Ramos (cell line): Measurements from ENCODE around the gene FCRLA.
"Not testable (repeated sequence)": the region's sequence is repeated elsewhere in the genome, so short reads cannot be mapped to it uniquely, and the experiment has no call there.

Experiments
- in situ Hi-C: fragments of 300-500 bp; cut with MboI; formaldehyde crosslinking; loops from one replicate; pipeline ENCODE4 v1.14.3; 2022; ENCODE audit warnings: low sequenced_read_pairs; ENCODE audit not compliant: unreplicated experiment

FCRLA gene

GRCh38 chr1:161706482-161707347 is at the start of gene FCRLA:
FCRLA (plus strand) TSS chr1:161707229; CDS start chr1:161707265, 36 bp downstream.
- in situ Hi-C loops: loop anchor here (25.0 kb wide), 2 partner anchors 494 to 669 kb away; partner anchors contain the start of genes APOA2, FCER1G, NDUFS2 and TSTD1

GRCh38 chr1:161658524-161658923 is 48.5 kb upstream of the FCRLA start:
- in situ Hi-C loops: not testable (repeated sequence)

GRCh38 chr1:161661660-161662311 is 45.2 kb upstream of the FCRLA start:
- in situ Hi-C loops: not testable (repeated sequence)

GRCh38 chr1:161662684-161663339 is 44.2 kb upstream of the FCRLA start, which contains the start of gene FCGR2B:
FCGR2B (plus strand) TSS chr1:161663143; CDS start chr1:161663242, 99 bp downstream.
- in situ Hi-C loops: not testable (repeated sequence)

- in situ Hi-C loops: not testable (repeated sequence)
Measured at GRCh38 chr1:161663569-161663968, 43.5 kb upstream of the FCRLA start.

- in situ Hi-C loops: not testable (repeated sequence)
Measured at GRCh38 chr1:161664689-161665088, 42.3 kb upstream of the FCRLA start.

- in situ Hi-C loops: not testable (repeated sequence)
Measured at GRCh38 chr1:161671045-161672020, 35.7 kb upstream of the FCRLA start.

GRCh38 chr1:161673437-161673836 is 33.6 kb upstream of the FCRLA start:
- in situ Hi-C loops: not testable (repeated sequence)

GRCh38 chr1:161674447-161674846 is 32.6 kb upstream of the FCRLA start:
- in situ Hi-C loops: not testable (repeated sequence)

GRCh38 chr1:161674908-161675307 is 32.1 kb upstream of the FCRLA start:
- in situ Hi-C loops: not testable (repeated sequence)

- in situ Hi-C loops: no loop called here
Measured at GRCh38 chr1:161676441-161676840, 30.6 kb upstream of the FCRLA start.

GRCh38 chr1:161676958-161677689 is 29.9 kb upstream of the FCRLA start:
- in situ Hi-C loops: no loop called here

GRCh38 chr1:161678500-161678899 is 28.5 kb upstream of the FCRLA start:
- in situ Hi-C loops: no loop called here

- in situ Hi-C loops: no loop called here
Measured at GRCh38 chr1:161681879-161682278, 25.1 kb upstream of the FCRLA start.

GRCh38 chr1:161688946-161689345 is 18.1 kb upstream of the FCRLA start:
- in situ Hi-C loops: no loop called here

GRCh38 chr1:161691846-161692245 is 15.2 kb upstream of the FCRLA start:
- in situ Hi-C loops: no loop called here

- in situ Hi-C loops: not testable (repeated sequence)
Measured at GRCh38 chr1:161693020-161693712, 13.9 kb upstream of the FCRLA start.

GRCh38 chr1:161698302-161698701 is 8.7 kb upstream of the FCRLA start:
- in situ Hi-C loops: not testable (repeated sequence)
